Lower lobe of right lung (tissue), 2 donors: ENCODE results near the gene PDCL3. TPM values are rescaled to one million over a fixed set of nuclear protein-coding genes. Genes with fewer than 3 reads are reported as not detected.
A peak's percentile ranks its signal among the peaks of the same experiment; 100 is the strongest.

Experiments used
- ATAC-seq, 2 donors: fragments of 200-7000 bp; cut with Tn5 transposase; one replicate each; pipeline ENCODE4 v1.9.1; 2020 to 2022; ENCODE audit warnings: mild to moderate bottlenecking in 2 of 2, moderate library complexity in 2 of 2
- DNase-seq: peaks from one replicate; pipeline ENCODE4 v3.0.0-alpha.2; 2020
- H3K27ac ChIP-seq: fragments of 200-600 bp; one replicate; pipeline ENCODE4 v1.8.0; 2022
- H3K27me3 ChIP-seq: fragments of 200-600 bp; one replicate; pipeline ENCODE4 v1.8.0; 2022; ENCODE audit warnings: low read depth
- H3K36me3 ChIP-seq: fragments of 200-600 bp; one replicate; pipeline ENCODE4 v1.8.0; 2022; ENCODE audit warnings: mild to moderate bottlenecking
- H3K4me1 ChIP-seq: fragments of 200-600 bp; one replicate; pipeline ENCODE4 v1.8.0; 2022
- H3K4me3 ChIP-seq: fragments of 200-600 bp; one replicate; pipeline ENCODE4 v1.8.0; 2022; ENCODE audit warnings: mild to moderate bottlenecking
- H3K9me3 ChIP-seq: fragments of 200-600 bp; one replicate; pipeline ENCODE4 v1.8.0; 2022
- CTCF ChIP-seq: fragments of 200-600 bp; IDR thresholded peaks from one replicate; pipeline ENCODE4 v1.8.0; 2022; ENCODE audit warnings: antibody characterized with exemption, mild to moderate bottlenecking
- intact Hi-C: fragments of 100-400 bp; cut with DNase I; formaldehyde crosslinking; loops from one replicate; pipeline ENCODE4 v1.11.0; 2022
- total RNA-seq: library from RNA; stranded (reverse); fragmentation: NEBNext Ultra II Directional; extraction: Animal tissue kit (Norgen Biotek cat#: 25700); gene quantifications from one replicate; pipeline ENCODE4 v1.2.1, GENCODE V29; 2021
- donor health status: DM: no; HTN: yes; CAD: no; lungs with severe emphysema.

PDCL3 gene
- total RNA-seq, 1 donor from 2014 or later = 16.0 TPM

DNA sequence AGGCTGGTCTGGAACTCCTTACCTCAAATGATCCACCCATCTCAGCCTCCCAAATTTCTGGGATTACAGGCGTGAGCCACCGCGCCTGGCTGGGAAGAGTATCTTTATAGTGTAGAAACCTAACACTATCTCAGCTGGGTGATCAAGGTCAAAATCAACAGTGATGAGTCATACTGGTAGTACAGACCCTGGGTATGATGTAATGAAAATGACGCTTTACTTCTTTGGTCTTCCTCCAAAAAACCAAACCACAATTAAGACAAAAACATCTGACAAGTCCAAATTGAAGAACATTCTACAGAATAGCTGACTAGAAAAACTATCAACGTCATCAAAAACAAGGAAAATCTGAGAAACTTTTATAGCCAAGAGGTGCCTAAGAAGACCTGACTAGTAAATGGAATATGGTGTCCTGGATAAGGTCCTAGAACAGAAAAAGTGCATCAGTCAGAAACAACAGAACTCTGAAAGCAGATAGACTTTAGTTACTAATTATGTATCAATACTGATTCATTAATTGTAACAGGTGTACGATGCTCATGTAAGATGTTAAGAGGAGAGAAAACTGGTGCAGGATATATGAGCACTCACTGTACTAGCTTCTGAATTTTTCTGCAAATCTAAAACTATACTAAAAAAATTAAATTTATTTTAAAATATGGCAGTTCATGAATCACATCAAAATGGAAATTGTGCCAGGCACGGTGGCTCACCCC, 25.4 kb downstream of the PDCL3 start:
- H3K27ac ChIP-seq = no peak overlapping the region
- no peaks in the 10 kb centered on the region for H3K27me3 ChIP-seq
- DNase-seq (no peak), ATAC-seq (peak; percentile 73 to 76)
- H3K4me3 ChIP-seq = no peak overlapping the region
- no peaks in the 10 kb centered on the region for H3K9me3 ChIP-seq
- no peaks in the 10 kb centered on the region for H3K4me1 ChIP-seq
- no peaks in the 10 kb centered on the region for H3K36me3 ChIP-seq
- intact Hi-C loops = no loop called here
- no peak for TF ChIP-seq CTCF

- no peaks in the 10 kb centered on the region for H3K27me3 ChIP-seq
- TF ChIP-seq CTCF = no peak
Observed at GRCh38 chr2:100589527-100589926, 26.7 kb downstream of the PDCL3 start.

DNA sequence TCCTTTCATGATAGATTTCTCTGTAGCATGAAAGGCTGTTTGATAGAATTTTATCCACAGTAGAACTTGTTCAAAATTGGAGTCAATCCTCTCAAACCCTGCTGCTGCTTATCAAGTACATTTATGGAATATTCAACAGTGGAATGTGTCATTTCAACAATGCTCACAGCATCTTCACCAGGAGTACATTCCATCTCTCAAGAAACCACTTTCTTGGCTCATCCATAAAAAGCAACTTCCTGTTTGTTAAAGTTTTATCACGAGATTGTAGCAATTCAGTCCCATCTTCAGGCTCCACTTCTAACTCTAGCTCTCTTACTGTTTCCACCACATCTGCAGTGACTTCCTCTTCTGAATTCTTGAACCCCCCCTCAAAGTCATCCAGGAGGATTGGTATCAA, 29.4 kb downstream of the PDCL3 start:
- Histone ChIP-seq H3K4me3 (no peak overlapping the region), H3K9me3 (no peaks in the 10 kb centered on the region), H3K27ac (no peak overlapping the region), H3K27me3 (no peaks in the 10 kb centered on the region), H3K36me3 (no peaks in the 10 kb centered on the region), H3K4me1 (no peaks in the 10 kb centered on the region)
- intact Hi-C loops = no loop called here
- DNase-seq (no peak), ATAC-seq (no peak)
- TF ChIP-seq CTCF = no peak

More at GRCh38 chr2:100589527-100589926, 26.7 kb downstream of the PDCL3 start:
- DNase-seq (no peak), ATAC-seq (peak; percentile 44 to 56)
- H3K4me3 ChIP-seq = no peak overlapping the region
- H3K27ac ChIP-seq = no peak overlapping the region
- H3K9me3 ChIP-seq = no peaks in the 10 kb centered on the region
- no peaks in the 10 kb centered on the region for H3K36me3 ChIP-seq
- intact Hi-C loops = no loop called here
- H3K4me1 ChIP-seq = no peaks in the 10 kb centered on the region

DNA sequence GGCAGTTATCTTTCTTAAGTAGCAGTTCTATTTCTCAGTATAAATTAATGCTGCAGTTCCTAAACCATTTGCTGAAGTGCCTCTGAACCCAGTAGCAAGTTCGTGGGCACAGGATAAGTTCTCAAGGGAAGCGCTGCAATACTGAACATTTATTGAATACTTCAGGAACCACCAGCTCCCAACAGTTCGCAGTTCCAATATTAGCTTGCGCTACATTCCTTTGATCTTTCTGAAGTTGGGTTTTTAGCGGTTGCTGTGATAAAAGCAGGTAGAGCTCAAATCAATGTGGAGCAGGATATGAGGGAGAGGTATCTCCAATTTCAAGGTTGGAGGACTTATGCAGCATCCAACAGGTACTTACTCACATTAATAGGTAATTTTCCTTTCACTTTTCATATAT, 33.7 kb downstream of the PDCL3 start:
- H3K27ac ChIP-seq = no peak overlapping the region
- H3K9me3 ChIP-seq = no peaks in the 10 kb centered on the region

DNA sequence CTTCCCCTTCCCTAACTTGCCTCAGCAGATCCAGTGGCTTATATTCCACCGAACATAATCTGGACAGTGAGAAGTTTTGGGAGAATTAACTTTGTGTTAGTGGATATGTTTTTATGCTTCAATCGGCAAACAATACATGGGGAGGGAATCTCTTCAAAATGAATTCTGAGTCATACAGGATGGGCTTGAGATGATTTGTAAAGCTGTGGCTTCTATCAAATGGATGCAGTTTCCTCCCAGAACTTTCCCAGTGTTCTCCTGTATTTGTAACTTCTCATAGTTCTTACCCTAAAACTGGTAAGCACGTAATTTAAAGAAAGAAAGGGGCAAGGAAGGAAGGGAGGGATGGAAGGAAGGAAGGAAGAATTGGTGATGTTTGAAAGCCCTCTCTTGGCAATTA, 36.8 kb downstream of the PDCL3 start:
- no peaks in the 10 kb centered on the region for H3K4me1 ChIP-seq
- H3K27ac ChIP-seq = no peak overlapping the region
- ATAC-seq (no peak), DNase-seq (no peak)
- no peaks in the 10 kb centered on the region for H3K36me3 ChIP-seq
- no peaks in the 10 kb centered on the region for H3K27me3 ChIP-seq
- TF ChIP-seq CTCF = no peak
- H3K4me3 ChIP-seq = no peak overlapping the region
- intact Hi-C loops = no loop called here
- H3K9me3 ChIP-seq = no peaks in the 10 kb centered on the region

More for the DNA sequence above, 33.7 kb downstream of the PDCL3 start:
- no peak for ATAC-seq
- Histone ChIP-seq H3K4me1 (no peaks in the 10 kb centered on the region), H3K4me3 (no peak overlapping the region), H3K36me3 (no peaks in the 10 kb centered on the region), H3K27me3 (no peaks in the 10 kb centered on the region)
- intact Hi-C loops = no loop called here
- no peak for DNase-seq
- no peak for TF ChIP-seq CTCF
